Measurements from ENCODE around the gene NEGR1.

GRCh38 chr1:72177711-72178110 is 104.6 kb downstream of the NEGR1 start:
- no peak for TF ChIP-seq CTCF (IDR thresholded peaks at IDR 0.05)
- TF ChIP-seq POLR2A (IDR thresholded peaks at IDR 0.05): no peak
